Peyer's patch (tissue), 4 donors: ENCODE results near the gene FOXA3. TPM values are rescaled to one million over a fixed set of nuclear protein-coding genes. Genes with fewer than 3 reads are reported as not detected.

Experiments
- DNase-seq, 3 donors: peaks; one replicate each; pipeline ENCODE4 v3.0.0-alpha.2; 2017 to 2019
- H3K27ac ChIP-seq, 4 donors: fragments of 200-600 bp; sonication (generic); one replicate each; pipeline ENCODE4 v1.5.1; 2016 to 2019
- H3K27me3 ChIP-seq, 2 donors: fragments of 200-600 bp; sonication (generic); one replicate each; pipeline ENCODE4 v1.5.1; 2019
- H3K36me3 ChIP-seq, 3 donors: fragments of 200-600 bp; sonication (generic); one replicate each; pipeline ENCODE4 v1.5.1; 2016 to 2019
- H3K4me1 ChIP-seq, 4 donors: fragments of 200-600 bp; sonication (generic); one replicate each; pipeline ENCODE4 v1.5.1; 2016 to 2019
- H3K4me3 ChIP-seq, 4 donors: fragments of 200-600 bp; sonication (generic); 1 replicate in 3 of 4; 2 replicates in 1 of 4; pipeline ENCODE4 v1.5.1; 2016 to 2019; ENCODE audit warnings: mild to moderate bottlenecking in 1 of 4
- H3K9me3 ChIP-seq, 4 donors: fragments of 200-600 bp; sonication (generic); one replicate each; pipeline ENCODE4 v1.5.1; 2016 to 2019; ENCODE audit warnings: mild to moderate bottlenecking in 1 of 4
- CTCF ChIP-seq, 6 experiments: fragments of 450-650 bp in 4 of 6; fragments of 200-600 bp in 2 of 6; sonication (generic) in 1 of 6; IDR thresholded peaks; one replicate each; pipeline ENCODE4 v1.5.1; 2017 to 2019; ENCODE audit warnings: antibody characterized with exemption in 6 of 6, mild to moderate bottlenecking in 3 of 6, moderate library complexity in 1 of 6
- POLR2A ChIP-seq, 2 donors: fragments of 450-650 bp; IDR thresholded peaks; one replicate each; pipeline ENCODE4 v1.5.1; 2017; ENCODE audit warnings: antibody characterized with exemption in 2 of 2, mild to moderate bottlenecking in 2 of 2, moderate library complexity in 2 of 2
- total RNA-seq, 4 donors: library from RNA; depleted of rRNA; stranded (reverse); fragments of >200 nt; gene quantifications; one replicate each; pipeline ENCODE4 v1.1.0, GENCODE V29; 2016

Gene FOXA3
- total RNA-seq, 4 donors from 2014 or later: 9.1 to 17.0 (median 10.6) TPM

GRCh38 chr19:45913874-45914830 lies 50.0 kb downstream of the FOXA3 start, which contains the start of gene NANOS2:
Gene NANOS2, minus strand, starts transcription at chr19:45914778. Its CDS starts 85 bp downstream, at chr19:45914693.
- H3K4me3 ChIP-seq: no peak within 1 kb of the TSS
- no peak for DNase-seq
- no peak within 1 kb of the TSS for H3K27ac ChIP-seq
- H3K4me1 ChIP-seq: no peaks in the 10 kb centered on the region
- no peaks in the 10 kb centered on the region for H3K27me3 ChIP-seq
- no peaks in the 10 kb centered on the region for H3K36me3 ChIP-seq
- TF ChIP-seq POLR2A (IDR thresholded peaks at IDR 0.05) (no peak), CTCF (IDR thresholded peaks at IDR 0.05) (no peak)
- no peaks in the 10 kb centered on the region for H3K9me3 ChIP-seq

- no peaks in the 10 kb centered on the region for H3K4me1 ChIP-seq
- H3K9me3 ChIP-seq: no peaks in the 10 kb centered on the region
- no peak overlapping the region for H3K4me3 ChIP-seq
- TF ChIP-seq POLR2A (IDR thresholded peaks at IDR 0.05): no peak
- TF ChIP-seq CTCF (IDR thresholded peaks at IDR 0.05): no peak
- no peak for DNase-seq
- no peaks in the 10 kb centered on the region for H3K36me3 ChIP-seq
- H3K27me3 ChIP-seq: no peaks in the 10 kb centered on the region
- no peak overlapping the region for H3K27ac ChIP-seq
These were observed 53.4 kb downstream of the FOXA3 start for GRCh38 chr19:45917421-45918091.

- H3K4me3 ChIP-seq: no peak overlapping the region
- TF ChIP-seq CTCF (IDR thresholded peaks at IDR 0.05): no peak
- no peak for TF ChIP-seq POLR2A (IDR thresholded peaks at IDR 0.05)
- H3K36me3 ChIP-seq: no peaks in the 10 kb centered on the region
- H3K27ac ChIP-seq: no peak overlapping the region
- H3K27me3 ChIP-seq: no peaks in the 10 kb centered on the region
- H3K4me1 ChIP-seq: no peaks in the 10 kb centered on the region
- no peaks in the 10 kb centered on the region for H3K9me3 ChIP-seq
- DNase-seq: no peak
These were observed 54.6 kb downstream of the FOXA3 start for GRCh38 chr19:45918721-45919120.

- no peak overlapping the region for H3K4me3 ChIP-seq
- no peaks in the 10 kb centered on the region for H3K9me3 ChIP-seq
- TF ChIP-seq POLR2A (IDR thresholded peaks at IDR 0.05) (no peak), CTCF (IDR thresholded peaks at IDR 0.05) (no peak)
- no peaks in the 10 kb centered on the region for H3K27me3 ChIP-seq
- DNase-seq: no peak
- H3K36me3 ChIP-seq: no peaks in the 10 kb centered on the region
- H3K4me1 ChIP-seq: no peaks in the 10 kb centered on the region
- no peak overlapping the region for H3K27ac ChIP-seq
These were observed 55.6 kb downstream of the FOXA3 start for GRCh38 chr19:45919678-45920077.

GRCh38 chr19:45920458-45920857 lies 56.3 kb downstream of the FOXA3 start:
- no peak overlapping the region for H3K27ac ChIP-seq
- no peaks in the 10 kb centered on the region for H3K27me3 ChIP-seq
- H3K36me3 ChIP-seq: no peaks in the 10 kb centered on the region
- no peak for DNase-seq
- TF ChIP-seq POLR2A (IDR thresholded peaks at IDR 0.05): no peak
- TF ChIP-seq CTCF (IDR thresholded peaks at IDR 0.05): no peak
- H3K4me3 ChIP-seq: no peak overlapping the region
- H3K9me3 ChIP-seq: no peaks in the 10 kb centered on the region
- H3K4me1 ChIP-seq: no peaks in the 10 kb centered on the region
